Nephron progenitor cell (in vitro differentiated cells): ENCODE measurements around the gene RPS10.
A peak's percentile ranks its signal among the peaks of the same experiment; 100 is the strongest.

Experiments
- DNase-seq: peaks from one replicate; pipeline ENCODE4 v3.0.0; 2021
- H3K27ac Mint-ChIP-seq: 2 replicates; pipeline ENCODE4 v1.8.0; 2021; ENCODE audit warnings: mild to moderate bottlenecking, moderate library complexity, mixed read lengths
- H3K27me3 Mint-ChIP-seq: 2 replicates; pipeline ENCODE4 v1.8.0; 2021; ENCODE audit warnings: mild to moderate bottlenecking, low read depth, mixed read lengths; ENCODE audit not compliant: poor library complexity
- H3K36me3 Mint-ChIP-seq: 2 replicates; pipeline ENCODE4 v1.8.0; 2021; ENCODE audit warnings: low read depth, mixed read lengths
- H3K4me1 Mint-ChIP-seq: 2 replicates; pipeline ENCODE4 v1.8.0; 2021; ENCODE audit warnings: mixed read lengths
- H3K4me3 Mint-ChIP-seq: 2 replicates; pipeline ENCODE4 v1.8.0; 2021; ENCODE audit warnings: mild to moderate bottlenecking, moderate library complexity, mixed read lengths
- H3K9me3 Mint-ChIP-seq: 2 replicates; pipeline ENCODE4 v1.8.0; 2021; ENCODE audit warnings: mild to moderate bottlenecking, moderate library complexity, mixed read lengths
- TF ChIP-seq, protein P1 (sequence below): fragments of 200-600 bp; sonication (generic); IDR thresholded peaks from 2 replicates; pipeline ENCODE4 v1.5.0; 2021; ENCODE audit warnings: antibody characterized with exemption

Gene RPS10

GRCh38 chr6:34391473-34391785 is 34.4 kb downstream of the RPS10 start:
- peaks cover 14% of the 10 kb centered on the region for H3K9me3 Mint-ChIP-seq
- peaks cover 23% of the 10 kb centered on the region for H3K36me3 Mint-ChIP-seq
- TF ChIP-seq, protein P1, sequence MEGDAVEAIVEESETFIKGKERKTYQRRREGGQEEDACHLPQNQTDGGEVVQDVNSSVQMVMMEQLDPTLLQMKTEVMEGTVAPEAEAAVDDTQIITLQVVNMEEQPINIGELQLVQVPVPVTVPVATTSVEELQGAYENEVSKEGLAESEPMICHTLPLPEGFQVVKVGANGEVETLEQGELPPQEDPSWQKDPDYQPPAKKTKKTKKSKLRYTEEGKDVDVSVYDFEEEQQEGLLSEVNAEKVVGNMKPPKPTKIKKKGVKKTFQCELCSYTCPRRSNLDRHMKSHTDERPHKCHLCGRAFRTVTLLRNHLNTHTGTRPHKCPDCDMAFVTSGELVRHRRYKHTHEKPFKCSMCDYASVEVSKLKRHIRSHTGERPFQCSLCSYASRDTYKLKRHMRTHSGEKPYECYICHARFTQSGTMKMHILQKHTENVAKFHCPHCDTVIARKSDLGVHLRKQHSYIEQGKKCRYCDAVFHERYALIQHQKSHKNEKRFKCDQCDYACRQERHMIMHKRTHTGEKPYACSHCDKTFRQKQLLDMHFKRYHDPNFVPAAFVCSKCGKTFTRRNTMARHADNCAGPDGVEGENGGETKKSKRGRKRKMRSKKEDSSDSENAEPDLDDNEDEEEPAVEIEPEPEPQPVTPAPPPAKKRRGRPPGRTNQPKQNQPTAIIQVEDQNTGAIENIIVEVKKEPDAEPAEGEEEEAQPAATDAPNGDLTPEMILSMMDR, result no peak
- peaks cover 29% of the 10 kb centered on the region for H3K4me1 Mint-ChIP-seq
- peaks cover 4% of the 10 kb centered on the region for H3K27me3 Mint-ChIP-seq
- H3K4me3 Mint-ChIP-seq, result no peak overlapping the region
- no peak overlapping the region for H3K27ac Mint-ChIP-seq
- no peak for DNase-seq

- Mint-ChIP-seq H3K36me3 (peaks cover 19% of the 10 kb centered on the region), H3K27me3 (no peaks in the 10 kb centered on the region), H3K4me1 (peaks cover 33% of the 10 kb centered on the region), H3K9me3 (peaks cover 8% of the 10 kb centered on the region), H3K4me3 (no peak overlapping the region), H3K27ac (no peak overlapping the region)
- DNase-seq, result peak; percentile 8
- TF ChIP-seq, protein P1, result no peak
Measured at GRCh38 chr6:34390531-34391472, 35.1 kb downstream of the RPS10 start.

DNA sequence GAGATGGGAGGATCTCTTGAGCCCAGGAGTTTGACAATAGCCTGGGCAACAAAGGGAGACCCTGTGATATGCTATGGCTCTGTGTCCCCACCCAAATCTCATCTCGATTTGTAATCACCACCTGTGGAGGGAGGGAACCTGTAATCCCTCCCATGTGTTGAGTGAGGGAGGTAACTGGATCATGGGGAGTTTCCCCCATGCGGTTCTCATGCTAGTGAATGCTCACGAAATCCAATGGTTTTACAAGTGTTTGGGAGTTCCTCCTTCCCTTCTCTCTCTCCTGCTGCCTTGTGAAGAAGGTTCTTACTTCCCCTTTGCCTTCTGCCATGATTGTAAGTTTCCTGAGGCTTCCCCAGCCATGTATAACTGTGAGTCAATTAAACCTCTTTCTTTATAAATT is 36.8 kb downstream of the RPS10 start:
- H3K27ac Mint-ChIP-seq, result no peak overlapping the region
- peaks cover 47% of the 10 kb centered on the region for H3K4me1 Mint-ChIP-seq
- no peaks in the 10 kb centered on the region for H3K9me3 Mint-ChIP-seq

DNA sequence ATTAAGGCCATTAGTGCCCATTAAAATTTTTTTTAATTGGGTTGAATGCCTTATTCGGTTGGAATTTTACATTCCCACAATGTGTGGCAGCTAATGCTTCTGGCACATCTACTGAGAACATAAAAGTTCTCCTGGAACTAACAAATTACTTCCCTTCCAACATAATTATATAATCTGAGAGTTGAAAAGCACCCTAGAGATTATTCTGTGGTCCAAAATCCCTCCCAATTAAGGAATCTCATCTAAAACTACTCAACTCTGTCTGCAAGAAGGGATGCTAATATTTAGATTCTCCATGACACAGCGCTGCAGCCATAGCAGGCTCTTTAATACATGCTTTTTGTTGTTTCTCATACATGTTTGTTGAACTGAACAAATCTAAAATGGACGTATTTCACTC is 37.4 kb downstream of the RPS10 start:
- TF ChIP-seq, protein P1, result no peak
- Mint-ChIP-seq H3K4me1 (peaks cover 48% of the 10 kb centered on the region), H3K9me3 (no peaks in the 10 kb centered on the region), H3K27ac (no peak overlapping the region), H3K27me3 (no peaks in the 10 kb centered on the region), H3K36me3 (peaks cover 12% of the 10 kb centered on the region), H3K4me3 (no peak overlapping the region)
- DNase-seq, result no peak

More for the DNA sequence above, 36.8 kb downstream of the RPS10 start:
- H3K27me3 Mint-ChIP-seq, result no peaks in the 10 kb centered on the region
- TF ChIP-seq, protein P1, result no peak
- no peak for DNase-seq
- no peak overlapping the region for H3K4me3 Mint-ChIP-seq
- peaks cover 12% of the 10 kb centered on the region for H3K36me3 Mint-ChIP-seq

GRCh38 chr6:34386316-34387137 is 39.3 kb downstream of the RPS10 start:
- Mint-ChIP-seq H3K36me3 (peaks cover 13% of the 10 kb centered on the region), H3K27ac (no peak overlapping the region), H3K27me3 (no peaks in the 10 kb centered on the region), H3K4me3 (no peak overlapping the region), H3K4me1 (peaks cover 47% of the 10 kb centered on the region), H3K9me3 (no peaks in the 10 kb centered on the region)
- TF ChIP-seq, protein P1, result no peak
- no peak for DNase-seq
